ENCODE data around the gene PPP2R3B.
"Not testable (repeated sequence)": the region's sequence is repeated elsewhere in the genome, so short reads cannot be mapped to it uniquely, and the experiment has no call there.

Gene PPP2R3B

DNA sequence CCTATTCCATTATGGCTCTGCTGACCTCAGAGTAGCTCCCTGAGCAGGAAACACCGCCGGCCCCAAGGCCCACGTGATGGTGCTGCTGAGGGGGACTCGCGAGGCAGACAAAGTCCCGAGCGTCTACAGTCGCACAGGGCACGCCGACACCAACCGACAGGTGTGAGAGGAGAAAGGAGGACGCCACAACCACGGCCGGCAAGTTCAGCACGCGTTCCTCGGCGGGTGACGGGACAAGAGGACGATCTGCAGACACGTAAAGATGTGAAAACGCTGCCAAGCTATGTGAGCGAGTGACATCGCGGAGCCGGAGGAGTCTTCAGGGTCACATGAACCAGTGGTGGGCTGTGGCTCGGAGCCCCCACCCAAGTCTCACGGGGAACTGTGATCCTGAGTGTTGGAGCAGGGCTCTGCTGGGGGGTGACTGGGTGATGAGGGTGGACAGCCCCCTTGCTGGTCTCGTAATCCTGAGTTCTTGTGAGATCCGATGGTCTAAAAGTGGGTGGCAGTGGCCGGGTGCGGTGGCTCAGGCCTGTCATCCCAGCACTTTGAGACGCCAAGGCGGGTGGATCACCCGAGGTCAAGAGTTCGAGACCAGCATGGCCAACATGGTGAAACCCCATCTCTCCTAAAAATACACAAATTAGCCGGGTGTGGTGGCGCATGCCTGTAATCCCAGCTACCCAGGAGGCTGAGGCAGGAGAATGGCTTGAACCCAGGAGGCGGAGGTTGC lies 34.0 kb downstream of the PPP2R3B start:
- DNase-seq, result no peak

GRCh38 chrX:352181-352580 lies 34.5 kb downstream of the PPP2R3B start:
- no peak for DNase-seq

GRCh38 chrX:351736-352135 lies 35.0 kb downstream of the PPP2R3B start:
- no peak for DNase-seq

- DNase-seq, result not testable (repeated sequence)
Observed at GRCh38 chrX:351324-351641, 35.4 kb downstream of the PPP2R3B start.

GRCh38 chrX:350534-351323 lies 36.0 kb downstream of the PPP2R3B start:
- no peak for DNase-seq

DNA sequence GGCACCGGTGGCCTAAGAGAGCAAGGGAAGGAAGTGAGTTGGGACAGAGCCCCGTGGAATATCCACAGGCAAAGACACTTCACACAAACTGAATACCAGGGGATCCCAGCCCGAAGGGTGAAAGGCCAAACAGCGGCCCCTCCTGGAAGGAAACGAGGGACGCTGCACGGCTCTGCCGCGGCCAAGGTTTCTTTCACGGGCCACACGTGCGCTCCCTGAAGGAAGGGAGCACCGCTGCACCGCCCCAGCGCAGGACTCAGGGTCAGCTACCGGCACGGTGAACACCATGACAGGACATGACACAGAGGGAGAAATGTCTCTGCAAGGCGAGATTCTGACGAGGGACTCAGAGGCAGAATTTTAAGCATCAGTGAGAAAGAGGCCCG lies 36.6 kb downstream of the PPP2R3B start:
- DNase-seq, result no peak

- no peak for DNase-seq
Observed at GRCh38 chrX:349702-350101, 37.0 kb downstream of the PPP2R3B start.

DNA sequence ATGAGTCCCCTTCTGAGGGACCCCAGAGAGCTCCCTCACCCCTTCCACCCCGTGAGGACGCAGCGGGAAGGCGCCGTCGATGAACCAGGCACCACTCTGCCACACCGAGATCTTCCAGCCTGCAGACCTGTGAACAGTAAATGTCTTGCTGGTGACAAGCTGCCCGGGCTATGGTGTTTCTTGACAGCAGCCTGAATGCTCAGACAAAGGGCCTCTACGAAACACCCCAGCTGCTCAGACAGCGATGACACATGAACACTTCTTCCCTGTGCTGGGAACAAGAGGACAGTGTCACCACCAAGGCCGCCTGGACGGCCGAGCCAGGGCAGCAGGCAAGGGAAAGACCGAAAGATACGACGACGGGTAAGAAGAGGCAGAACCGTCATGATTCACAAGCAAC lies 37.5 kb downstream of the PPP2R3B start:
- DNase-seq, result no peak

GRCh38 chrX:348461-349117 lies 38.1 kb downstream of the PPP2R3B start:
- DNase-seq, result no peak

- no peak for DNase-seq
Observed at GRCh38 chrX:347351-348117, 39.2 kb downstream of the PPP2R3B start.

DNA sequence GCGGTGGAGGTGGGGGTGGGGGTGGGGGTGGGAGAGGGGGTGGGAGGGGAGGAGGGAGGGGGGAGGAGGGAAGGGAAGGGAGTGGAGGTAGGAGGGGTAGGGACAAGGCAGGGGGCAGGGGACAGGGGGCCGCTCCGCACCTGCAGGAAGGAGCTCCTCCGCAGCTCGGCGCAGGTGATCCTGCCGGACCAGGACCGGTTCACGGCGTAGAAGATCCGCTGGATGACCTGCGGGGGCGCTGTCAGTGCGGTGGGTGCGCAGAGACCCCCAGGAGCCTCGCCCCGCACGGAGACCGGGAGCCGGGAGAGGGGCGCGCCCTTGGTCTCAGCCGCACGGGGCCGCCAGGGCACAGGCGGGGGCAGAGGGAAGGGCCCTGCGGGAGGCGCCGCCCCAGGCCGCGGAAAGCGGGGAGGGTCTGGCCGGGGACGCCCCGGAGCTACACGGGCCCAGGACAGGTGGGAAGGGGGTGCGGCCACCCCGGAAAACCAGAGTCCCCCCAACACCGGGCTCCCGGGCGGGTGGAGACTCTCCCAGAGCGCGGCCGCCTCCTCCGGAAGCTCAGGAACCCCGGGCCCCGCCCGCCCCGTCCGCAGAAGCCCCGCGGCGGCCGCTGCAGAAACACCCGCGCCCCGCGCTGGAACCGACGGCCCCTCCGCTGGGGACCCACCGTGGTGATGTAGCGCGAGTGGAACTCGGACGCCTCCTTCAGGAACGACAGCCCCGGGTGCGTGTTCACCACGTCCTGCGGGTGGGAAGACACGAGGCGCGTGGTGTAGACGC lies 40.5 kb downstream of the PPP2R3B start:
- DNase-seq, result no peak

DNA sequence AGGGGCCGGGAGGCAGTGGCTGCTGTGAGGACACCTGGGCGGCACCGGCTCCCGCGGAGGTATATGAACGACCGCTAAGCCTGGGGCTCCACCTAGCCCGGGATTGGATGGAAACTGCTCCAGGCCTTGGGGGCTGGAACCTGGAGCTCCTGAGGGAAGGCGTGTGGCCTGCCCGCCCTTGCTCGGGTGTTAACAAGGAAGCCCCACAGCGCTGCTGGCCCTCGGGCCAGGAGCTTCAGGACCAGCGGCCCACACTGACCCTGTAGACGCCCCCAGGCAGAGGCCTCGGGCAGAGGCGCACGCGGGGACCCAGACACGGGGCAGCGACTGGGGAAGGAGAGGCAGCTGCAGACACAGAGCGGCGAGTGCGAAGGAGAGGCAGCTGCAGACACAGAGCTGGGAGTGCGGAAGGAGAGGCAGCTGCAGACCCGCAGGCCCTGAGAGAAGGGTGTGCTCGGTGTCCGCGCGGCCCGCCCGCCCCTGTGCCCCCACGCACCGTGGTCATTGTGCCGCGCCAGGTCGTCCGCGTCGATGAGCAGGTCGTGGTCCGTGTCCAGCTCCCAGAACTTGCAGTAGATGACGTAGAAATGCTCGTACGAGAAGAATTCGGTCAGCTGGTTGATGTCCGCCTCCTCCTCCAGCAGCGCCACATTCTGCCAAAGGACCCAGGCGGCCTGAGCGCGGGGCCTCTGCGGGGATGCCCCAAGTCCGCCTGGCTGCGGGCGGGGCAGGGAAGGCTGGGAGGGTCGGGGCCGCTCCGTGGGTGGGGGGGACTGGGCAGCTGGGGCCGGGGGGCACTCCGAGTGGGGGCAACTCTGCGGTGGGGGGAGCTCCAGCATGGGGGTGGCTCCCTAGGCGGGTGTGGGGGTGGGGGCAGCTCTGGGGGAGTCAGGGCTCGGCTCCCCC lies 41.4 kb downstream of the PPP2R3B start:
- DNase-seq, result no peak

- no peak for DNase-seq
Observed at GRCh38 chrX:344371-344901, 42.3 kb downstream of the PPP2R3B start.

DNA sequence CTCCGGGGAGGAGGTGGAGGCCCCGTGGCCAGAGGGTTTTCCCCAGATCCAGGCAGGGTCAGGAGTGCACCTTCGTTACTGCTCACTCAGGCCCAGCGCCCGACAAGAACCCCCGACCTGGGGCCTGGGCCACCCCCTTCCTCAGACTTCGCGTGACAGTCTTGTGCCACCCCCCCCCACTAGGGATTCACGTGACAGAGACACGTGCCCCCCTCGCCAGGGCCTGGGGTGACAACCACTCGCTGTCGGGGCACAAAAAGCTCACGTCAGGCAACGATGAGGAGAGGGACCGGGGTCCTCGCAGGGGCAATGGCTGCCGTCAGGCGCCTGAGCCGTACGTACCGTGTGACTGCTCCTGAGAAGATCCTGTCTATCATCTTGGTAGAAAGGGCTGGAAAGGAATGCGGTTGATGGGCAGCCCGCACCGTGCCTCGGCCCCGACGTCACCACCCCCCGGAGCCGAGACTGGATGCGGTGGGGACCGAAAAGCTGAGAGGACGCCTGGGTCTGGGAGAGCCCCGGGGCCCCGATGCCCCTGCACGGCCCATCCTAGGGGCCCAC lies 45.1 kb downstream of the PPP2R3B start:
- DNase-seq, result no peak

GRCh38 chrX:340641-341423 lies 45.9 kb downstream of the PPP2R3B start:
- DNase-seq, result no peak

- no peak for DNase-seq
Observed at GRCh38 chrX:340121-340520, 46.6 kb downstream of the PPP2R3B start.

DNA sequence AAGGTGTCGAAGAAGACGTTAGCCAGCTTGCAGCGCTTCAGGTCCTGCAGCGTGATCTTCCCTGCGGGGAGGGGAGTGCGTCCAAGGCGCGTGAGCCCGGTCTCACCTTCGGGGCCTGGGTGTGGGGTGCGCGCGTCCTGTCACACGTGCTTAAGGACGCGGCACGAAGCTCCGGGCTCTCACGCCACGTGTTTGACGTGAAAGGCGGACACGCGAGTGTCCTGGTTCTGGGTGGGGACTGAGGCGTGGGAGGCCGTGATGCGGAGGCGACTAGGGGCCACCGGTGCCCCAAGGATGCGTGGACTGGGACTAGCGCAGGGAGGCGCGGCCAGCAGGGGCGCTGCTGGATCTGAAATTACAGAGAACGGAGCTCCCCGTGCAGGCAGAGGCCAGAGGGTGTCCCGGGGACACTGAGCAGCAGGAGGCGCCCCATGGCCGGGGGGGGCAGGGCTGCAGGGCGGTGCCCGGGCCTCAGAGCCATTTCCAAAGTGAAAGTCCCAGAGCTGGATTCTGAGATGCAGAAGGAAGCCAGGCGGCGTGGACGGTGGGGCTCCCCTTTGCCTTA lies 47.8 kb downstream of the PPP2R3B start:
- DNase-seq, result no peak

DNA sequence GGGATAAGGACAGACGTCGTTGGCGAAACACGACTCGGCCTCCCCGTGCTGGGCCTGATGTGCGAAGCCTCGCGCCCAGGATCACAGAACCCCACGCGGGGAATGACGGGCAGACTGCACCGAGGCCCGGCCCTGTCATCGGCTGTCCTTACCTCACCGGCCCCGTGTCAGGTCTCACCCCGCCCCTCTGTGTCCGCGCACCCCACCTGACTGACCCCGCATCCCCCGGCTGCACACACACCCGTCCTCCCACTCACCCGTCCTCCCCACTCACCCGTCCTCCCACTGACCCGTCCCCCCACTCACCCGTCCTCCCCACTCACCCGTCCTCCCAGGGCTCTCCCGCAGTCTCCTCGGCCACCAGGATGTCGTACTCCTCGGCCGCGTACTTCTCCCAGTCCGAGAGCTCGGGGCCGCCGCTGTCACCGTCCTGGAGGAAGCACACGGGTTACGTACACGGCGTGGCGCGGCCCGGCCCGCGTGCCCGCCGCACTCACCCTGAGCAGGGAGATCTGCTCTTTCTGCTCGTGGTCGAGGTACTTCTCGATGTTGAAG lies 48.3 kb downstream of the PPP2R3B start:
- no peak for DNase-seq

- no peak for DNase-seq
Observed at GRCh38 chrX:337331-337831, 49.3 kb downstream of the PPP2R3B start.

All from hematopoietic multipotent progenitor cell treated with erythropoietin and hydrocortisone succinate and interleukin-3 and kit ligand, for 8 days (in vitro differentiated cells).